ENCODE results near the gene WDFY4.
A peak's percentile ranks its signal among the peaks of the same experiment; 100 is the strongest.

WDFY4 gene

DNA sequence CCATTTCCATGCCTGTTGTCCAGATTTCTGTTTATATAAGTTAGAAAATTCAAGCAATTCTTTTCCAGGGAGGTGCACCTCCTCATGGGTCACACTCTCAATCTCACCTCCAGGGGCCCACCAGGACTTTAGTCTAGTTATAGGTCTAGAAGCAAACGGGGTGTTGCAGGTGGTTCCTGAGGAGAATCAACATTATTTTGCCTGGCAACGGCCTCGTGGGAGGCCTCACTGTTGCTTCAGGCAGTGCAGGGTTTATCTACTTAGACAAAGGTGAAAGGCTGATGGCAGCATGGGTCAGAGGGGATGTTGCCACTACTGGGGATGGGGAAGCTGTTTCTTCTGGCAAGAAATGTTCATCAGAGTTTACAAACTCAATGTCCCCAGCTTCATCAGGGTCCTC lies 311.7 kb downstream of the WDFY4 start:
- TF ChIP-seq, protein P1, sequence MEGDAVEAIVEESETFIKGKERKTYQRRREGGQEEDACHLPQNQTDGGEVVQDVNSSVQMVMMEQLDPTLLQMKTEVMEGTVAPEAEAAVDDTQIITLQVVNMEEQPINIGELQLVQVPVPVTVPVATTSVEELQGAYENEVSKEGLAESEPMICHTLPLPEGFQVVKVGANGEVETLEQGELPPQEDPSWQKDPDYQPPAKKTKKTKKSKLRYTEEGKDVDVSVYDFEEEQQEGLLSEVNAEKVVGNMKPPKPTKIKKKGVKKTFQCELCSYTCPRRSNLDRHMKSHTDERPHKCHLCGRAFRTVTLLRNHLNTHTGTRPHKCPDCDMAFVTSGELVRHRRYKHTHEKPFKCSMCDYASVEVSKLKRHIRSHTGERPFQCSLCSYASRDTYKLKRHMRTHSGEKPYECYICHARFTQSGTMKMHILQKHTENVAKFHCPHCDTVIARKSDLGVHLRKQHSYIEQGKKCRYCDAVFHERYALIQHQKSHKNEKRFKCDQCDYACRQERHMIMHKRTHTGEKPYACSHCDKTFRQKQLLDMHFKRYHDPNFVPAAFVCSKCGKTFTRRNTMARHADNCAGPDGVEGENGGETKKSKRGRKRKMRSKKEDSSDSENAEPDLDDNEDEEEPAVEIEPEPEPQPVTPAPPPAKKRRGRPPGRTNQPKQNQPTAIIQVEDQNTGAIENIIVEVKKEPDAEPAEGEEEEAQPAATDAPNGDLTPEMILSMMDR (IDR thresholded peaks at IDR 0.05; ENCODE audit: low read depth, low read length) = no peak
- no peak for DNase-seq (ENCODE audit: low read depth in 2 of 2)
- H3K4me3 ChIP-seq (replicated peaks in 1 of 2; ENCODE audit: low read depth in 2 of 2, low read length in 2 of 2) = no peak overlapping the region

DNA sequence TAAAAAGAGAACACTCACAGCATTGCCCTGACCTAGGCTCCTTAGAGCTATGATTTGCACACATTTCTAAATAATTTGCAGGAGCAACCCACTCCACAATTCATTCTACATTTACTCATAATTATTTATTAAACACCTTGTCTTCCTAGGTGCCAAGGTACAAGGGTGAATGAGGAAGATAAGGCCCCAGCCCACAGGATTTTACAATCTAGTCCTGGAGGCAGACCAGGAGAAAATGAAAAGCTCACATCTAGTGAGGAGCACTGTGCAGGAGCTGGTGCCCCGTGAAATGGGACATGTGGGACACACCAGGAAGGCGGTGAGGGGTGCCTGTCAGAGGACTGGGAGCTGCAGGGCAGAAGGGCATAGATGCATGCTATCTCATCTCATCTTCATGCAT lies 314.7 kb downstream of the WDFY4 start:
- H3K4me3 ChIP-seq (replicated peaks in 1 of 2; ENCODE audit: low read depth in 2 of 2, low read length in 2 of 2) = no peak overlapping the region
- no peak for DNase-seq (ENCODE audit: low read depth in 2 of 2)
- TF ChIP-seq, protein P1 (IDR thresholded peaks at IDR 0.05; ENCODE audit: low read depth, low read length) = no peak

DNA sequence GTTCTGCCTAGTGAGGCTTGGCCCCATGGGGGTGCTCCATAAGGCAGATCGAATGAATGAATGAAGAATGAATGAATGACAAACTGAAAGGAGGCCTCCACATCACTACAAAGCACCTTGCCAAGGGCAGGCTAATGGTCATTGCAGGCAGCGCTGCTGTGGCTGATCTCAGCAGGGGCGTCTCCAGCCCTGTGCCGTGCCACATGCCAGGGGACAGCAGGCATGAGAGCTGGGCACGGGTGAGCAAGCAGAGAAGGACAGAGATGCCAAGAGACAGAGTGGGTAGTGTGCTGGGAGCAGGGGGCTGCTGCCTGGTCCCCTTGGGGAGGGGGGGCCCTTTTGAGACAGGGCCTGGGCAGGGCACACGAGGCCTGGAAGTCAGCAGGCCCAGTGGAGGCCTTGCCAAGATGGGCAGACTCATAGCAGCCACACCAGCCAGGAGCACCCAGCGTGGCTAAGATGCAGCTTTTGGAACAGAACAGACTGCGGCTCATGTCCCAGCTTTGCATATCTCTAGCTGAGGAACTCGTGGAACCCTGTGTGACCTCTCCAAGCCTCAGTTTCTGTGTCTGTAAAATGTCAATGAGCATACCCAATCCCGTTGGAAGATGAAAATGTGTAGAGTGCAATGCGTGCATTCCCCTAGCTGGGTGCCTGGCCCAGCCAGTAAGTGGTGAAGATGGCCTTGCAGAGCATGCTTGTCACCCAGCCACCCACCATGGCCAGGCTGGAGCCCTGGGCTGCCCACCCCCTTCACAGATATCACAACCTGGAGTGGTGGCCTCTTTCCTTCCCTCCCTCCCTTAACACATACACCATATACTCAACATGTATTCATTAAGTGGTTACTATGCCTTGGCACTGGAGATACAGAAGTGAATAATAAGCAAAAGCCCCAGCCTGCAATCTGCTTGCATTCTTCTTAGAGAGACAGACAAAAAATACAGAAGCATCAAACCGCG lies 316.0 kb downstream of the WDFY4 start:
- no peak overlapping the region for H3K4me3 ChIP-seq (replicated peaks in 1 of 2; ENCODE audit: low read depth in 2 of 2, low read length in 2 of 2)
- DNase-seq (ENCODE audit: low read depth in 2 of 2) = no peak
- TF ChIP-seq, protein P1 (IDR thresholded peaks at IDR 0.05; ENCODE audit: low read depth, low read length) = no peak

DNA sequence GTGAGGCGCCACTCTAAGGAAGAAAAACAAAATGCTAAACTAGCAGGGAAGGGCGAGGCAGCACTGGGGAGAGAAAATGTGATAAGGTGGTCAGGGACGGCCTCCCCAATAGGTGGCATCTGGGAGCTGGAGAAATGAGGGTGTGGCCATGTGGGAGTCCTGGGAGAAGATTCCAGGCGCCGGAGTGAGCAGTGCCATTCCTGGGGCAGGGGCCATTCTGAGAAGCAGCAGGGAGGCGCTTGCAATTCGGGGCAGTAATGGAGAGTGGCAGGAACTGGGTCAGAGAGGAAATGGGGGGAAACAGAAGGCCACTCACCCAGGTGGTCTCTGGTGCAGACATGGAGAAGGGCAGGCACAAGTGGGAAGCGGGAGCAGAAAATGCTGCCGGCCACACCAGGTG lies 316.7 kb downstream of the WDFY4 start:
- H3K4me3 ChIP-seq (replicated peaks in 1 of 2; ENCODE audit: low read depth in 2 of 2, low read length in 2 of 2) = no peak overlapping the region
- TF ChIP-seq, protein P1 (IDR thresholded peaks at IDR 0.05; ENCODE audit: low read depth, low read length) = no peak
- DNase-seq (ENCODE audit: low read depth in 2 of 2) = peak in 1 of 2 donors; percentile 7

DNA sequence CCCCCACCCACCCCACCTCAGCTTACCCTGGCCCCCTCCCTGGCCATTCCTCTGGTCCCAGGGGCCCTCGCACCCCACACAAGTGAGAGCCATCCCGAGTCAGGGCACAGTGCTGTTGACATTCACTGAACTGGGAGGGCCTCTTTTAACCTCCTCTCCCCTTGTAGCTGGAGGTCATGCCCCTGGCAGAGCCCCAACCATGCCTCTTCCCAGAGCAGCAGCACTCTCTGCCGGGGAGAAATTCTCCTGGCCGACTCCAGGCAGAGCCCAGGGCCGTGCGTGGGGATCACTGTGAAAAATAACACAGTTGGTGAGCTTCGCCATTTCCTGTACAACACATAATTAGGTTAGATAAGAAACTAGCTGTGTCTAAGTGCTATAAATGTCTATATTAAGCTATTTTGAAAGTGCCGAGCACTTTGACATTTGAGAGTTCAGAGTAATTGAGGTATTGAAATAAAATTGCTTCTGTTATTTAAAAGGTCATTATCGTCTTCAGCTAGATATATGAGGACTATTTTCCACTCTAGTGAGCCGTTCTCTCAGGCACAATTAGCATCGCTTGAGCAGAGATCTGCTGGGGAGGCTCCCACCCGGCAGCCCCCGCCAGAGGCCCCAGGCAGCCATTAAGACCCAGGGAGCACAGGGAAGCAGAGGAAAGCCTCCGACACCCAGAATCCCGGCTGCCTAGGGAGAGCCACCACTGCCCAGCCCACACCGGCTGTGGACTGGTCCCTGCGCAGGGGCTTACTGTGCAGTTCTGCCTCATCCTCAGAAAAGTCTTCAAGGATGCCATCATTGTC lies 317.4 kb downstream of the WDFY4 start:
- H3K4me3 ChIP-seq (replicated peaks in 1 of 2; ENCODE audit: low read depth in 2 of 2, low read length in 2 of 2) = no peak overlapping the region
- TF ChIP-seq, protein P1 (IDR thresholded peaks at IDR 0.05; ENCODE audit: low read depth, low read length) = no peak
- DNase-seq (ENCODE audit: low read depth in 2 of 2) = no peak

DNA sequence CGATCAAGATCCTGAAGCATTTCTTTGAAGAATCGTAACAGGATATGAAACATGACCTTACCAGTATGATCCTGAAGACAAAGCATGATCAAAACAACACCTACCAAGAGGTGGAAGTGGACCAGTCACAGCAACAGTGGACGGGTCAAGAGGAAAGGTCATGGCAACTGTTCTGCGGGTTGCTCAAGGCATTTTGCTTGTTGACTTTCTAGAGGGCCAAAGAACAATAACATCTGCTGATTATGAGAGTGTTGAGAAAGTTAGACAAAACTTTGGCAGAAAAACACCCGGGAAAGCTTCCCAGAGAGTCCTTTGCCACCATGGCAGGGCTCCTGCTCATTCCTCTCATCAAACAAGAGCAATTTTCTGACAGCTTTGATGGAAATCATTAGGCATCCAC lies 320.6 kb downstream of the WDFY4 start:
- H3K4me3 ChIP-seq (replicated peaks in 1 of 2; ENCODE audit: low read depth in 2 of 2, low read length in 2 of 2) = no peak overlapping the region
- TF ChIP-seq, protein P1 (IDR thresholded peaks at IDR 0.05; ENCODE audit: low read depth, low read length) = no peak
- no peak for DNase-seq (ENCODE audit: low read depth in 2 of 2)

Data from cardiac fibroblast (primary cell).